HEK293 (cell line): ENCODE data around the gene MORN1.

Source experiments
- CTCF ChIA-PET: fragments of 350-600 bp; formaldehyde crosslinking; extraction: SDS; loops from one replicate; lab custom pipeline; 2021; ENCODE audit warnings: antibody characterized with exemption; lab: Yijun Ruan, JAX
- POLR2A ChIA-PET: fragments of 300-600 bp; formaldehyde crosslinking; extraction: SDS; loops from one replicate; lab custom pipeline; 2020; ENCODE audit warnings: antibody characterized with exemption, inconsistent platforms; lab: Yijun Ruan, JAX
- H3K27ac ChIP-seq: fragments of 200-500 bp; sonication (Bioruptor generic); 2 replicates; pipeline ENCODE4 v1.5.1; 2014; ENCODE audit warnings: low read depth, low read length, control low read depth, inconsistent platforms; ENCODE audit errors: extremely low read depth
- H3K36me3 ChIP-seq, 2 experiments: fragments of 200-500 bp in 1 of 2; sonication (Bioruptor generic) in 1 of 2; 1 replicate in 1 of 2; 2 replicates in 1 of 2; pipeline ENCODE4 v1.5.1; 2014 to 2017; ENCODE audit warnings: inconsistent platforms in 2 of 2, low read length in 2 of 2; ENCODE audit not compliant: control insufficient read depth in 2 of 2, insufficient read depth in 1 of 2
- H3K4me1 ChIP-seq: fragments of 200-500 bp; sonication (Bioruptor generic); 2 replicates; pipeline ENCODE4 v1.5.1; 2014; ENCODE audit warnings: mild to moderate bottlenecking, low read length, inconsistent platforms; ENCODE audit not compliant: control insufficient read depth, insufficient read depth
- H3K4me3 ChIP-seq: 2 replicates; pipeline ENCODE4 v1.5.1; 2011; ENCODE audit warnings: low read depth, mild to moderate bottlenecking, control low read depth, low read length, moderate library complexity
- H3K9me3 ChIP-seq: fragments of 200-500 bp; sonication (Bioruptor generic); 2 replicates; pipeline ENCODE4 v1.5.1; 2014; ENCODE audit warnings: low read depth, low read length, inconsistent platforms; ENCODE audit not compliant: control insufficient read depth, insufficient read depth
- ATF2 ChIP-seq: fragments of 450-650 bp; formaldehyde crosslinking; IDR thresholded peaks from 2 replicates; pipeline ENCODE4 v1.5.1; 2016; ENCODE audit warnings: missing biosample characterization, missing genetic modification characterization, low read depth
- ELK4 ChIP-seq: IDR thresholded peaks from 2 replicates; pipeline ENCODE4 v1.6.1; 2011; ENCODE audit warnings: mild to moderate bottlenecking, low read depth, low read length, borderline replicate concordance
- MEIS1 ChIP-seq: sonication (generic); formaldehyde crosslinking; IDR thresholded peaks from 2 replicates; pipeline ENCODE4 v1.8.1; 2022; ENCODE audit warnings: missing genetic modification reagents, mild to moderate bottlenecking, borderline replicate concordance
- MYNN ChIP-seq: fragments of 450-650 bp; formaldehyde crosslinking; IDR thresholded peaks from 2 replicates; pipeline ENCODE4 v1.5.1; 2016; ENCODE audit warnings: missing biosample characterization, missing genetic modification characterization, borderline replicate concordance
- SALL2 ChIP-seq: fragments of 450-650 bp; formaldehyde crosslinking; IDR thresholded peaks from 2 replicates; pipeline ENCODE4 v1.5.0; 2017; ENCODE audit warnings: missing biosample characterization, mild to moderate bottlenecking, missing genetic modification characterization, borderline replicate concordance
- SCRT2 ChIP-seq: fragments of 450-650 bp; formaldehyde crosslinking; IDR thresholded peaks from 2 replicates; pipeline ENCODE4 v1.5.1; 2016; ENCODE audit warnings: missing biosample characterization, missing genetic modification characterization
- SETDB1 ChIP-seq: IDR thresholded peaks from one replicate; pipeline ENCODE4 v1.6.1; 2017; ENCODE audit warnings: mild to moderate bottlenecking, low read length, moderate library complexity, mixed read lengths; ENCODE audit not compliant: insufficient read length
- ZBTB21 ChIP-seq: fragments of 450-650 bp; formaldehyde crosslinking; IDR thresholded peaks from 2 replicates; pipeline ENCODE4 v1.5.1; 2017; ENCODE audit warnings: missing biosample characterization, missing genetic modification characterization
- ZBTB48 ChIP-seq: fragments of 450-650 bp; formaldehyde crosslinking; IDR thresholded peaks from 2 replicates; pipeline ENCODE4 v1.5.1; 2016; ENCODE audit warnings: missing biosample characterization, missing genetic modification characterization
- ZNF184 ChIP-seq: fragments of 450-650 bp; IDR thresholded peaks from 2 replicates; pipeline ENCODE4 v1.5.1; 2018; ENCODE audit warnings: missing biosample characterization, mild to moderate bottlenecking, missing genetic modification characterization
- ZNF274 ChIP-seq, 2 experiments: fragments of 200-500 bp in 1 of 2; fragments of 450-650 bp in 1 of 2; sonication (Bioruptor generic) in 1 of 2; formaldehyde crosslinking in 1 of 2; IDR thresholded peaks; 2 replicates each; pipeline versions ENCODE4 v1.5.1 to v1.6.1; 2014 to 2016; ENCODE audit warnings: borderline replicate concordance in 1 of 2, inconsistent platforms in 1 of 2, low read length in 1 of 2, missing biosample characterization in 1 of 2, missing genetic modification characterization in 1 of 2
- ZNF398 ChIP-seq: fragments of 450-650 bp; formaldehyde crosslinking; IDR thresholded peaks from 2 replicates; pipeline ENCODE4 v1.5.1; 2017; ENCODE audit warnings: missing biosample characterization, missing genetic modification characterization
- ZNF404 ChIP-seq: fragments of 450-650 bp; formaldehyde crosslinking; IDR thresholded peaks from 2 replicates; pipeline ENCODE4 v1.5.1; 2017; ENCODE audit warnings: missing biosample characterization, missing genetic modification characterization
- ZNF518A ChIP-seq: fragments of 450-650 bp; formaldehyde crosslinking; conservative IDR thresholded peaks from 2 replicates; pipeline ENCODE4 v1.5.1; 2016; ENCODE audit warnings: low read depth, missing biosample characterization, missing genetic modification characterization
- ZNF560 ChIP-seq: fragments of 450-650 bp; formaldehyde crosslinking; IDR thresholded peaks from 2 replicates; pipeline ENCODE4 v1.5.1; 2017; ENCODE audit warnings: missing biosample characterization, missing genetic modification characterization, borderline replicate concordance
- ZNF623 ChIP-seq: fragments of 450-650 bp; formaldehyde crosslinking; IDR thresholded peaks from 2 replicates; pipeline ENCODE4 v1.5.1; 2016; ENCODE audit warnings: missing biosample characterization, missing genetic modification characterization
- ZNF626 ChIP-seq: fragments of 450-650 bp; sonication (Bioruptor Pico); formaldehyde crosslinking; IDR thresholded peaks from 2 replicates; pipeline ENCODE4 v1.5.1; 2018; ENCODE audit warnings: missing biosample characterization, missing genetic modification characterization, inconsistent platforms
- ZNF830 ChIP-seq: fragments of 450-650 bp; IDR thresholded peaks from 2 replicates; pipeline ENCODE4 v1.5.0; 2018; ENCODE audit warnings: missing biosample characterization, missing genetic modification characterization, low read depth, mild to moderate bottlenecking, moderate library complexity
- ZNF837 ChIP-seq: fragments of 450-650 bp; formaldehyde crosslinking; IDR thresholded peaks from 2 replicates; pipeline ENCODE4 v1.5.1; 2016; ENCODE audit warnings: missing biosample characterization, missing genetic modification characterization

MORN1 gene

GRCh38 chr1:2415801-2416208, 24.5 kb upstream of the MORN1 start:
- TF ChIP-seq SETDB1: no peak
- TF ChIP-seq ZNF184 (tag by site-specific recombination): no peak
- no peak for TF ChIP-seq MYNN (tag by site-specific recombination)
- no peak for TF ChIP-seq ATF2 (tag by site-specific recombination)
- TF ChIP-seq ZNF830 (tag by site-specific recombination): no peak
- no peak for TF ChIP-seq ZNF623
- TF ChIP-seq SALL2 (tag by site-specific recombination): no peak
- TF ChIP-seq ZNF518A (tag by site-specific recombination): no peak
- POLR2A ChIA-PET: no interaction called here
- Histone ChIP-seq H3K4me3 (no peak overlapping the region), H3K36me3 (no peaks in the 10 kb centered on the region), H3K27ac (no peak overlapping the region), H3K9me3 (no peaks in the 10 kb centered on the region), H3K4me1 (no peaks in the 10 kb centered on the region)
- CTCF ChIA-PET: interaction anchor here (0.8 to 2.2 kb wide), 2 partner anchors 15 to 131 kb away, joined by 3 to 31 read pairs; no protein-coding TSS in a partner anchor

- no peak overlapping the region for H3K4me3 ChIP-seq
- POLR2A ChIA-PET: no interaction called here
- H3K4me1 ChIP-seq: no peaks in the 10 kb centered on the region
- TF ChIP-seq ZNF560 (tag by site-specific recombination) (no peak), ZNF626 (tag by site-specific recombination) (no peak), ZNF837 (tag by site-specific recombination) (no peak), ELK4 (no peak), ZNF274 (IDR thresholded peaks at IDR 0.05; ENCODE audit: low read length) (no peak), ZNF274 (tag by site-specific recombination; IDR thresholded peaks at IDR 0.05; ENCODE audit: borderline replicate concordance) (no peak), MEIS1 (CRISPR knock-in tag) (no peak), ZBTB21 (tag by site-specific recombination) (no peak), SALL2 (tag by site-specific recombination) (no peak), ZBTB48 (tag by site-specific recombination) (no peak), SCRT2 (tag by site-specific recombination) (no peak), ZNF398 (no peak), ZNF404 (tag by site-specific recombination) (no peak)
- TF ChIP-seq, all 188 proteins: peak for 0
- H3K27ac ChIP-seq: no peak overlapping the region
- CTCF ChIA-PET: interaction anchor here (0.7 to 2.2 kb wide), 3 partner anchors 15 to 132 kb away, joined by 3 to 31 read pairs (median 4); partner anchors contain the start of gene MORN1
- peaks cover 0 to 1% of the 10 kb centered on the region in 2 experiments; a peak in 1 of 3 replicates for H3K36me3 ChIP-seq
- H3K9me3 ChIP-seq: no peaks in the 10 kb centered on the region
Measured at GRCh38 chr1:2415337-2415736, 24.0 kb upstream of the MORN1 start.
